Germinal center (tissue), 1 donor: ENCODE data around the gene PROM1.

ENCODE experiments used
- DNase-seq: peaks from one replicate; pipeline ENCODE4 v3.0.0; 2012; ENCODE audit warnings: mixed read lengths, low spot score

PROM1 gene

GRCh38 chr4:15942283-15942682 is 141.5 kb downstream of the PROM1 start:
- DNase-seq: no peak

GRCh38 chr4:15938640-15939039 is 145.2 kb downstream of the PROM1 start, which contains the start of gene FGFBP1:
Gene FGFBP1 (minus strand): TSS chr4:15938740. CDS start chr4:15936632, 2,108 bp downstream.
- no peak for DNase-seq

- no peak for DNase-seq
These were observed 145.6 kb downstream of the PROM1 start for GRCh38 chr4:15938182-15938581.

GRCh38 chr4:15936495-15936894 is 147.3 kb downstream of the PROM1 start:
- DNase-seq: no peak

GRCh38 chr4:15935504-15936402 is 148.1 kb downstream of the PROM1 start:
- DNase-seq: no peak

GRCh38 chr4:15934259-15934658 is 149.6 kb downstream of the PROM1 start:
- no peak for DNase-seq

GRCh38 chr4:15931451-15932210 is 152.2 kb downstream of the PROM1 start:
- no peak for DNase-seq

- DNase-seq: peak; percentile 46
These were observed 153.5 kb downstream of the PROM1 start for GRCh38 chr4:15930314-15930713.

- DNase-seq: no peak
These were observed 154.3 kb downstream of the PROM1 start for GRCh38 chr4:15929540-15929939.

GRCh38 chr4:15928883-15929282 is 154.9 kb downstream of the PROM1 start:
- DNase-seq: no peak

- no peak for DNase-seq
These were observed 157.3 kb downstream of the PROM1 start for GRCh38 chr4:15926486-15926885.

GRCh38 chr4:15925830-15926229 is 158.0 kb downstream of the PROM1 start:
- DNase-seq: no peak

- no peak for DNase-seq
These were observed 162.3 kb downstream of the PROM1 start for GRCh38 chr4:15921592-15921932.

GRCh38 chr4:15920723-15921591 is 162.9 kb downstream of the PROM1 start:
- DNase-seq: no peak

GRCh38 chr4:15918484-15919129 is 165.2 kb downstream of the PROM1 start:
- DNase-seq: no peak
